Activated CD8-positive, alpha-beta memory T cell treated with anti-CD3 and anti-CD28 coated beads for 4 hours (primary cell): ENCODE measurements around the gene DHX15.

Source experiments
- DNase-seq, 2 donors: peaks; one replicate each; pipeline ENCODE4 v3.0.0-alpha.2; 2020; ENCODE audit warnings: low read depth in 2 of 2

DHX15 gene

DNA sequence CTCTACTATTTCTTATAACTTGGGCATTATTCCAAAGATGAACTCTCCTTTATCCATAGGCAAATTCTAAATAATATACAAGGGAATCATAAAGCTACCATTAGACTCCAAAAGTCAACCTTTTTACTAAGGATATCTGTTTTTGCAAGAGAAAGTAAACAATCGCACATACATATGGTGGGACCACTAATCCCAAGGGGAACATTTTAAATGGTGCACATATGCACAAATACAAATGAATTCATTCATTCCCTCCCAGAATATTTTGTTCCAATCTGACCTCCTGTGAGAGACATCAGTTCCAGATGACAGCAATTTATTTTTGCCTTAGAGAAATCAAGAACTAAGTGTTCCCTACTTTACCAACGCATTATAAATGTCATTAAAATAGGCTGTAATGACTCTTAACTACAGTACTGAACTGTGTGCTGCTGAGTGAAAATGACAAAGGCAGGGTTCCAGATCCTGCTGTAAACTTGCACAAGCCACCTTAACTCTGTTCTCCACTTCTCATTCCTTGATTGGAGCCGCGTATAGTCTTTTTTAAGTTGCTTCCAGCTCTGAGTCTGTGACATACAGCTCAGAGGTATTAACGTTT, 2.0 kb downstream of the DHX15 start:
- DNase-seq = no peak

DNA sequence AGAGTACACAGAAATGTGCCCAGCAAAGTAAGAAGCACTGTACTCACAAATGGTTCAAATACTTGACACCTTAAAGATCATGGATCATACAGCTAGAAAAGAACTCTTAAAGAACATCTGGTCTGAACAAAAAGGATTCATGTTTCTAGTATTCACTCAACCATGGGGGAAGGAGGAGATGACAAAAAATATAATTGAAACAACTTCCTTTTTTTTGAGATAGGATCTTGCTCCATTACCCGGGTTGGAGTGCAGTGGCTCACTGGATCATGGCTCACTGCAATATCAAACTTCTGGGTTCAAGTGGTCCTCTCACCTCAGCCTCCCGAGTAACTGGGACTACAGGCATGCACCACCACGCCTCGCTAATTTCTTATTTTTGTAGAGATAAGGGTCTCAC, 6.0 kb downstream of the DHX15 start:
- no peak for DNase-seq

DNA sequence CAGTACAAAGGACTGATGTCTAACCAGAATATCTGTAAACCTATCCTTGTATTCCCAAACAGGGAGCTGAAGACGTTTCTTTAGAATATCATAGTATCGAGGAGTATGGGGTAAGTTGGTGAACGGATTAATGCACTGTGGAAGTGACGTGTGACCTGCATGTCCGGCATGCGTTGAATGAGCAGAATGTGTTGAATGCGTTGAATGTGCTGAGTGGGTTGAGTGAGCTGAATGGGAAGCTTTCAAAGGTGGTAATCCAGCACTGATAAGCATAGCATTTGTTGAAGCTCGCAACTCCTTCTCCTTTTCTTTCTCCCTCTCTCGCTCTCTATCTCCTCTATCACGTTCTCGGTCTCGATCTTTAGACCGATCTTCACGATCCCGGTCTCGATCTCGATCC, 8.1 kb downstream of the DHX15 start:
- DNase-seq = no peak

DNA sequence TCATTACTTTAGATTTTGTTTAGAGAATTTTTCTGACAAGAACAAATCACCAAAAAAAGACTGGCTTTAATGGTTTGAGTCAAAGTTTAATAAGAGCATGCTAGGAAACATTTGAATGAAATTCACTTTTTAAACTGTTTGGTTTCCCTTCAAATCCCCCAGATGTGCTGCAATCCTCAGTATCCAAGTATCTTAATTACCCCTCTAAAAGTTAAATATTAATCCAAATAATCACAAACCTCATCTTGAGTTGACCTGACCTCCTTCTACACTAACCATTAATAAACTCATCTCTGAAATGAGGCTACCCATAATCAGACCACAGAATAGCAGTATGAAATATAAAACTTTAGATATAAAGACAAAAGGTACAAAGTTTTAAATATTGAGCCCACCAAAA, 10.1 kb downstream of the DHX15 start:
- DNase-seq = no peak

DNA sequence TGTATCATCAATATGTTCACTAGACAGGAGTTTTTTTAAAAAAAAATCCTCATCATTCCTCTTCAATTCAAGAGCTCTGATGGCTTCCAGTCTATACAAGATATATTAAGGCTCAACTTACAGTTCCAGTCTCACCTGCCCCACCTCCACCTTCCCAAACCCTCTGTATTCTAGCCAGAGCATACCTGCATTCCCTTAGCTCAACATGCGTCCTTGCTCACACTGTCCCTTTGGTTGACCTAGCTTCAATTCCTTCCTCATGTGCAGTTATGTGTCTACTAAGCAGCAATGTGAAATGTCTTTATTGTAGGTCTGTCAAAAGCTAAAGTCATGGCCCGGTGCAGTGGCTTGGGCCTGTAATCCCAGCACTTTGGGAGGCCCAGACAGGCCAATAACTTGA, 10.8 kb downstream of the DHX15 start:
- DNase-seq = no peak

DNA sequence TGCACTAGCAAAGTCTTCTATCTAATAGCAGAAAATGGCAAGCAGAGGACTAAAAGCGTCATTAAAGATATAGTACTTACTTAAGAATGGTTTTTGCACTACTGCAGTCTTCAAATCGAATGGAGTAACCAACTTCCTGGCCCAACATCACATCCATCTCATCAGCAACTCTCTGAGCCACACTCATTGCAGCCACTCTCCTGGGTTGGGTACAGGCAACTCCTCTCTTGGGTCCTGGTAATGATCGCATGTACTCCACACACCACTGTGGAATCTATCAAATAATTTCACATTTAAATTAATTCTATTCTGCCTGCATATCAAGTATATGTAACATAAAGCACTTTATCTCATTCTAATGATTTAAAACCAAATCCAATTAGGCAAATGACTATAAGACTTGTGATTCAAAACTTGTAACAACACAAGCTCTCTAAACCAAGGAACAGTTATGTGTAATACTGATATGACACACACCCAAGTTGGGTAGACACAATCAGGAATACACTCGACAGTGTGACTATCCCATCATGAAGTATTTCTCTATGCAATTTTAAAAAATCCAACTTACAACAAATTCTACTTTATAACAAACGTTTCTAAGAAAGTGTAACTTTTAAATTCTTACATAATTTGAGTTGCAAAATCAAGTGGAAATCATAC, 13.6 kb downstream of the DHX15 start:
- no peak for DNase-seq

DNA sequence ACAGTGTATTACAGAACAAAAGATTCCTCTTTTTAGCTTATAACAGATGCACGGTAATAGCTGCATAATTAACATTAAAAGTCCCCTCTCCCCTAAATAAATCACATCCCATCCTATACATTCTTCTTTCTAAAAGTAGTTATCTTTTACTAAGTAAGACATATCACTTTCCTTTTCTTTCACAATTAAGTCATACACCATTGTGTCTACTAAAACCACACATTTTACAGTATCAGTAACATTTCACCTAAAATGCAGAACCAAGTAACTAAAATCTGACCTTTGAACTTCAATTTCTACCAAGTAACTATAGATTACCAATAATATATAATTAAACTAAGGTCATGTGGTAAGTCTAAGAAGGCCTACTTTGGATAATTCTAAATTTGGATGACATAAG, 14.2 kb downstream of the DHX15 start:
- no peak for DNase-seq

DNA sequence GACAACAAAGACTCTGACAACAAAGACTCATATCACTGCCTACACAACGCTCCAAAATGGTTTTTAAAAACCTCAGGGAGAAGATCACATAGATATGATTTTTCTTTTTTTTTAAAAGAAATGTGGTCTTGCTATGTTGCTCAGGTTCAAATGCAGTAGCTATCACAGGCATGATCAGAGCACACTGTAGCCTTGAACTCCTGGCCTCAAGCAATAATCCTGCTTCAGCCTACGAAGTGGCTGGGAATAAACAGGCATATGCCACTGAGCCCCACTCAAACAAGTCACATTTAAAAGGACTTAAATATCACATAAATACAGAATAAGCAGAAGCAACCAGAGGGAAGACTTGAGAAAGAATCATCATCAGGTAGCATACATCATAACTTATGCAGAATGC, 14.7 kb downstream of the DHX15 start:
- no peak for DNase-seq

DNA sequence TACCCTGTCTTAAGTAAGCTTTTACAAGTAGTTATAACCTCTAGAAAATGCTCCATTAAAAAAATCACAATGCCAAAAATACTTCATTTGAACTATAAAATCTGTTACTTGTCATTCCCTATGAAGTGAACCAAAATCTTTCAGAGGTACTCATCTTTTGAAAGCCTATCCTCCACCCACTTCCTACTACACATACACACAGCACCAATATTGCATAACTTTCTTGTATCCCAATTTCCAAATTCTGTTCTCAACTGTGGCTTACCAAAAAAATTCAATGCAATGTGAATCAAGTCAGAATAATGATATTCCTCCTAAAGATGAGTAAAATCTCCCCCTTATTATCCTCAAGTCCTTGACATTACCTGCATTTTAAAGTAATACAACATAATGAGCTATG, 15.9 kb downstream of the DHX15 start:
- no peak for DNase-seq

DNA sequence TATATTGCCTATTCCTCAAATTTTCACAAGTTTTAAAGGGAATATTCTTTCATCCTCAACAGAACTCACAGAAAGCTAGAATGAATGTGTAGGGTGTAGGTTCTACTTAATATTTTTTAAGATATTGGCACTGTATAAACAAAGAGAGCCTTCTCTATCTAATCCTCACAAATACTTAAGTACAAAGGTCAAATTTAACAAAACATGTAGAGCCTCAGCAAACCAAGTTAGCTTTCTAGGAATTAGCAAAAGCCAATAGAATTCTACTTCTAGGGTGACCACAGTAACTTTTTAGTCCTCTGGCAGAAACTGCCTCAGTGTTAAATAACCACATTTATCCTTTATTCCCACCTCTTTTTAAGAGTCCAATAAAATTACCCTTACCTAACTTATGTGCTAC, 19.3 kb downstream of the DHX15 start:
- no peak for DNase-seq

DNA sequence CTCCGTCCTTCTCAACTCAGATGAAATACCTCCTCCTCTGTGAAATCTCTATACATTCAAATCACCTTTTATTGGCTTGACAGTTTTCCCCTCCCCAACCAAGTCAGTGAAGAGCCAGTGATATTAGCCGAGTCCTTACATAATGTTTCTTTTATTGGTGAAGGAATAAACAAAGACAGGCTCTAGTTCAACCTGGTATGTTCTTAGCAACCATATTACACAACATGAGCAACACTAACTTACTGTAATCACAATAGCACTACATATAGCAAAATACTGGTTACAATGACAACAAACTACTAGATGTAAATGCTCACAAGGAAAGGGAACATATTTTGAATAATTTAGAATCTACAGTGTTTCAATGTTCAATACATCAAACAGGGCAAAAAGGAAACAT, 19.9 kb downstream of the DHX15 start:
- DNase-seq = no peak

DNA sequence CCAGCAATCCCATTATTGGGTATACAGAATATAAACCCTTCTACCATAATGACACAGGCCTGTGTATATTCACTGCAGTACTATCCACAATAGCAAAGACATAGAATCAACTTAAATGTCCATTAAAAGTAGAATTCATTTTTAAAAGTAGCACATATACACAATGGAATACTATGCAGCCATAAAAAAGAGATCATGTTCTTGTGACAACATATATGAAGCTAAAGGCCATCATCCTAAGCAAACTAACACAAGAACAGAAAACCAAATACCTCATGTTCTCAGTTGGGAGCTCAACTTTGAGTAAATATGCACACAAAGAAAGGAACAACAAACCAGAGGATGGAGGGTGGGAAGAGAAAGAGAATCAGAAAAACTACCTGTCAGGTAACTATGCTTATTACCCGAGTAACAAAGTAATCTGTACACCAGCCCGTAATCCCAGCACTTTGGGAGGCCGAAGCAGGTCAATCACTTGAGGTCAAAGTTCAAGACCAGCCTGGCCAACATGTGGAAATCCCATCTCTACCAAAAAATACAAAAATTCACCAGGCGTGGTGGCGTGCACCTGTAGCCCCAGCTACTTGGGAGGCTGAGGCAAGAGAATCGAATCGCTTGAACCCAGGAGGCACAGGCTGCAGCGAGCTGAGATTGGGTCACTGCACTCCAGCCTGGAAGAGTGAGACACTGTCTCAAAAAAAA, 22.8 kb downstream of the DHX15 start:
- no peak for DNase-seq

DNA sequence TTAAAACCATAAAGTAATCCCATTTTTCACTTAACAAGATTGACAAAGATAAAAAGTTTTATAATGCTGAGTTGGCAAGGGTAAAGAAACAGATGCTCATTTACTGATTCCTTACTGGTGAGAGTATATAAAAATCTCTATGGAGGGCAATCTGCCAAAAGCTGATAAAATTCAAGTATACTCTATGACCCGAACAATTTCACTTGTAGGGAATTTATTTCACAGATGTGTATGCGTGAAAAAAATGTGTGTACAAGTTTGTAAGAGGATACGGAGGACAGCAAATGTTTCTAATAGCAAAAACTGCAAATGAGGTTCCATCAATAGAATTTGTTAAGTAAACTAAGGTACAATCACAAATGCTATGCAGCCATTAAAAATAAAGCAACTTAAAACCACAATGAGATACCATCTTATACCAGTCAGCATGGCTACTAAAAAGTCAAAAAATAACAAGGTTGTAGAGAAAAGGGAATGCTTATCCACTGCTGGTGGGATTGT, 23.4 kb downstream of the DHX15 start:
- no peak for DNase-seq

DNA sequence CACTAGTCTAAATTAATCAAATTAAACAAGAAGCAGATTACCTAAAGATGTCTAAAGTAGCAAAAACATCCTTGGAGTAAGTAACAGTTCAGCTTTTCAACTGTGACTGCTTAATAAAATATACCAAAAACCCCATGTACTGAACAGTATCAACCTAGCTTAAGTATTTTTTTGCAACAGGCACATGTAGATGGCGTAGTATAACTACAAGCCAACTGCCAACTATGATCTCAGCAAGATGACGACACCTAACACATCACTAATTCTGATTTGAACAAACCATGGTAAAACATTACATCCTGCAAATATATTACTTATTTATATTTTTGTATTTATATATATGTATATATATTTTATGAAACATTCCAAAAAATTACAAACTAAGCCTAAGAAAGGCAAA, 24.5 kb downstream of the DHX15 start:
- DNase-seq = no peak

DNA sequence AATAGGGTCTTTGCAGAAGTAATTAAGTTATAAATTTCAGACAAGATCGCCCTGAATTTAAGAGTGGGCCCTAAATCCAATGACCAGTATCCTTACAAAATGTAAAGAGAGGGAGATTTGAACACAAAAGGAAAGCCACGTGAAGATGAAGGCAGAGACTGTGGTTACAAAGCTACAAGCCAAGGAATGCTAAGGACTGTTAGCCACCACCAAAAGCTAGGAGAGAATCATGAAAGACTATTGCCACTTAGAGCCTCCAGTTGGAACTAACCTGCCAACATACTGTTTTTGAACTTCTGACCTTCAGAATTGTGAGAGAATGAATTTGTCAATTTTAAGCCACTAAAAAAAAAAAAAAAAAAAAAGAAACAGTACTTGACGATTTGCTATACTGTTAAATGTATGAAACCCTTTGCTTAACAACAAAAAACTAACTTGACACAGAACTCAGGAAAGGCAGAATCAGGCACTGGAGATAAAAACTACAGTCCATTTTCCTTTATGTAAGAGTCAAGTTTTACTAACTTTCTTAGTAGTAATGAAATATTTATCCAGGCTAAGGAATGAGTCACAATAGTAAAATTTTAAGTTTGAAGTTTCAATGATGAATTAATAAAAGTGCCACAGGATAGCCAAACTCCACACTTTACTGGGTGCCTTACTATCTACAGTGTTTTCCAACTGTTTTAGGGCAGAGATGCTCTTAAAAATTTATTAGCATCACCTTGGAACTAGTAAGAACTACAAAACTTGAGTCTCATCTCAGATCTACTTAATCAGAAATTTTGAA, 25.1 kb downstream of the DHX15 start:
- no peak for DNase-seq

DNA sequence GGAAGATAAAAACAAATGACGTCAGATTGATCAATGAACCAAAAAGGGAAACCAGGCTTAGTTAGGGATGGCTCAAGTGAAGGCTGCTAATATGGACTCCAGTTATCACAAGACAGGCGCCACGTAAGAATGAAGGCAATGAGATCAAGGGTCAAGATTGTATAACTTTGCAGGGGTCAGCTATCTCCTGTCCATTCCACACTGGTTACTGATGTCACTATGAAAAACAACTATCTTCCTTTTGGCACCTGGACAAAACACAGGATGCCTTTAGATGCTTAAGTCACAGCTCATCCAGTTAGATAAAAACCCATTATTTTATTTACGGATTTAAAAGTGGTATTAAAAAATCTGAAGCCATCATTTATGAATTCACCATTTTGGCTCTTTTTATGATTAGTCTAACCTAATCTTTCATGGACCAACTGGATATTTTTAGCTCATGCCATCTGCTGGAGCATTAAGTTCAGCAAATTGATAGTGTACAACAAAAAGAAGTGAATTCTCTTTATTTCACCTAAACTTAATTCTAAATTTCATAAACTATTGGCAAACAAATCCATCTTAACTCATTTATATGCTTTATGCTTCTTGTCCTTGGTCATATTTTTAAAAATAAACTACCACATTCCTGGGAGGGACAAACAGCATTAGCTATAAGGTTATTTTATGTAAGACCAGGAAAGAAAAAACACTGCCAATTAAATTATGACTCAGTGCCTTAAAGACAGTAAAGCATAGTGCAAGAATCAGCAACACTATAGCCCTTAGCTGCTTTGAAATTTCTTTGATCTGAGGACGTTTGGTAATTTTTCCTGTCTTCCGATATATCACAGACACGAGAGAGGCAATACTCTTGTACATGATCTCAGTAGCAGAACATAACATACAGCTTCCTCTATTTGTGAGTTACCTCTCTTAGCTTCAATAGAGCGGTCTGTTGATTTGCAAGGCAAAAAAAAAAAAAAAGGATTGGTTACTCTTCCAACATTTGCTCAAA, 27.0 kb downstream of the DHX15 start:
- DNase-seq = no peak

DNA sequence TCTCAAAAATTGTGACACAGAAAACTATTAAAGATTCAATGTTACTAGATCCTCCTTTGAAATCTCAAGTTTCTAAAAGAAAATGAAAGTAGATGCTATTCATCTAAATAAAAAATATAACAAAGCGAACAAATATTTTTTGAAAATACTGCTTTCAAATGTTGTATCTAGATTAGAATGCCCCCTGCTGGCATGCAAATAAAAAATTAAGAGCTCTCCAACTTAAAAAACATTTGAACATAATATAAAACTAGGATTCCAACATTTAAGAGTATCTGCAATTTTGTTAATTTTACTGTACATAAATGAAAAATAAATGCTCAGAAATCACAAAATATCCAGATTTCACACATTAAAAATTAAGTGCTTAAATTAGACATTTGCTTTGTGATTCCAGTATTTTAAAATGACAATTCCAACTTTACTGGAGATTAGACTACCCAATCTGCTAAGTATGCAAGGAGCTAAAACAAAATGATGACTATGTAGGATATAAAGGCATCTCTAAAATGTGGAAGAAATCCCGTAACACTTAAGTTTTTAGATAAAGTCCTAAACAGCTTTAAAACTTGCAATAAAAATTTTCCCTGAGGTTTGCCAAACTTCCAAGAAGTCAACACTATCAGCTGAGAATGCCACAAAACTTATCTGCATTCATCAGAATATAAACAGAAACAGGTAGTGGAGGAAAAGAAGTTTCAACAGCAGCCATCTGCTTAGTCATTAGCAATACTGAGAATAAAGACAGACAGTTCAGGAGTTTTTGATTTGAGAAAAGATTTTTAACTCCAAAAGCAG, 32.7 kb downstream of the DHX15 start:
- no peak for DNase-seq

DNA sequence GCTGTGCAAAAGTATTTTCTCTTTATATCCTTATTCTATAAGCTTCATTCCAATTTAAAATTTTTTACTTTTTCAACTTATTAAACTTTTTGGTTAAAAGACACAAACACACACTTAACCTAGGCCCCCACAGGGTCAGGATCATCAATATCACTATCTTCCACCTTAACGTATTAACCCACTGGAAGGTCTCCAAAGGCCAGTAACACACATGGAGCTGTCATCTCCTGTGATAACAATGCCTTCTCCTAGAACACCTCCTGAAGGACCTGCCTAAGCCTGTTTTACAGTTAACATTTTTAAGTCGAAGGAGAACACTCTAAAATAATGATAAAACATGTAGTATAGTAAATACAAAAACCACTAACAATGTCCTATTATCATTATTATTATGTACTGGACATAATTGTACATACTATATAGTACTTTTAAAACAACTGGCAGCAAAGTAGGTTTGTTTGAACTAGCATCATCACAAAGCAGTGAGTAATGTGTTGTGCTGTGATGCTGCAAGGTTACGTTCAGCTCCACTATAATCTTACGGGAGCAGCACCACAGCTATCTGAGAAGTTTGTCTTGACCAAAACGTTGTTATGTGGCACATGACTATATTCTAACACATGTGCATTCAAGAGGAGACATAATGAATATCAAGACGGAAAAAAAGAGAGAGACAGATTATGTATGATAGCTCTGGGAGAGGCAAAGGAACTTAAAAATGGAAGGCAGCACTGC, 33.7 kb downstream of the DHX15 start:
- DNase-seq = no peak

DNA sequence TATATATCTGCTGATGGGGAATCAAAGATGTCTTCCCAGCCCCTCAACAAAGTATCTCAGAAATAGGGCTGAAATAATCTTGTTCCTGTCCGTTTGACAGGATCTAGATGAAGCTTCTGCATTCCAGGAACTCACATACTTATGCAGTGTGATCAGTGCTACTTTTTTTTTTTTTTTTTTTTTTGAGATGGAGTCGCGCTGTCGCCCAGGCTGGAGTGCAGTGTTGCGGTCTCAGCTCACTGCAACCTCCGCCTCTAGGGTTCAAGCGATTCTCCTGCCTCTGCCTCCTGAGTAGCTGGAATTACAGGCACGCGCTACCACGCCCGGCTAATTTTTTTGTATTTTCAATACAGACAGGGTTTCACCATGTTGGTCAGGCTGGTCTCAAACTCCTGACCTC, 36.4 kb downstream of the DHX15 start:
- DNase-seq = no peak
